AG04450 (cell line): ENCODE measurements around the gene SMAGP. TPM values are rescaled to one million over a fixed set of nuclear protein-coding genes. Genes with fewer than 3 reads are reported as not detected.

Experiments used
- CTCF ChIA-PET: fragments of 300-600, 350-600 bp; formaldehyde crosslinking; extraction: SDS; loops from one replicate; lab custom pipeline; 2022; ENCODE audit warnings: antibody characterized with exemption, inconsistent platforms; lab: Charles Lee
- POLR2A ChIA-PET: fragments of 350-600 bp; formaldehyde crosslinking; extraction: SDS; loops from one replicate; lab custom pipeline; 2021; ENCODE audit warnings: antibody characterized with exemption, inconsistent platforms; lab: Yijun Ruan, JAX
- DNase-seq: peaks from one replicate; pipeline ENCODE4 v3.0.0-alpha.2; 2011; ENCODE audit warnings: low read depth, low spot score
- H3K27ac ChIP-seq: one replicate; pipeline ENCODE4 v1.5.1; 2012; ENCODE audit warnings: low read depth, low read length, control low read depth
- H3K27me3 ChIP-seq: one replicate; pipeline ENCODE4 v1.6.0; 2012; ENCODE audit warnings: low read length; ENCODE audit not compliant: control insufficient read depth, insufficient read depth
- H3K4me3 ChIP-seq: 2 replicates; pipeline ENCODE4 v1.5.1; 2011; ENCODE audit warnings: mild to moderate bottlenecking, low read depth, low read length, control low read depth
- H3K9me3 ChIP-seq: 2 replicates; pipeline ENCODE4 v1.5.1; 2012; ENCODE audit warnings: low read length; ENCODE audit not compliant: control insufficient read depth, insufficient read depth
- CTCF ChIP-seq: IDR thresholded peaks from 2 replicates; pipeline ENCODE4 v1.5.1; 2011; ENCODE audit warnings: low read depth, low read length, control low read depth, inconsistent platforms
- polyA plus RNA-seq: library from polyadenylated mRNA; depleted of rRNA; stranded (reverse); fragments of >200 nt; gene quantifications from 2 replicates; pipeline ENCODE4 v1.2.3, GENCODE V29; 2011

Gene SMAGP
- polyA plus RNA-seq, 1 experiment = 31.4 TPM

- ChIA-PET CTCF (interaction anchor here (0.6 kb wide), 1 partner anchor 34 kb away, joined by 3 read pairs; no protein-coding TSS in a partner anchor), POLR2A (no interaction called here)
- Histone ChIP-seq H3K9me3 (no peaks in the 10 kb centered on the region), H3K27me3 (no peaks in the 10 kb centered on the region), H3K4me3 (no peak overlapping the region), H3K27ac (no peak overlapping the region)
- DNase-seq = no peak
- TF ChIP-seq CTCF = no peak
Observed at GRCh38 chr12:51210690-51211395, 59.4 kb downstream of the SMAGP start.

- H3K9me3 ChIP-seq = peaks cover 2% of the 10 kb centered on the region; the same call in 1 of the 2 replicates
- no peak overlapping the region for H3K4me3 ChIP-seq
- CTCF ChIA-PET = interaction anchor here (1.1 kb wide), 1 partner anchor 9 kb away, joined by 3 read pairs; no protein-coding TSS in a partner anchor
- no peak for DNase-seq
- TF ChIP-seq CTCF = no peak
- POLR2A ChIA-PET = no interaction called here
- no peak overlapping the region for H3K27ac ChIP-seq
- no peaks in the 10 kb centered on the region for H3K27me3 ChIP-seq
Observed at GRCh38 chr12:51209259-51209658, 61.0 kb downstream of the SMAGP start.

- Histone ChIP-seq H3K9me3 (peaks cover 2% of the 10 kb centered on the region; the same call in 1 of the 2 replicates), H3K27me3 (no peaks in the 10 kb centered on the region), H3K27ac (no peak overlapping the region), H3K4me3 (no peak overlapping the region)
- ChIA-PET POLR2A (interaction anchor here (0.5 to 0.7 kb wide), 2 partner anchors 47 to 125 kb away, joined by 4 to 5 read pairs; no protein-coding TSS in a partner anchor), CTCF (interaction anchor here (1.1 kb wide), 1 partner anchor 10 kb away, joined by 3 read pairs; no protein-coding TSS in a partner anchor)
- no peak for DNase-seq
- no peak for TF ChIP-seq CTCF
Observed at GRCh38 chr12:51208016-51208660, 62.1 kb downstream of the SMAGP start.

GRCh38 chr12:51205350-51205749, 64.9 kb downstream of the SMAGP start:
- H3K27me3 ChIP-seq = no peaks in the 10 kb centered on the region
- no peak overlapping the region for H3K27ac ChIP-seq
- CTCF ChIA-PET = no interaction called here
- no peak overlapping the region for H3K4me3 ChIP-seq
- no peak for DNase-seq
- TF ChIP-seq CTCF = no peak
- peaks cover 2% of the 10 kb centered on the region; the same call in 1 of the 2 replicates for H3K9me3 ChIP-seq
- POLR2A ChIA-PET = interaction anchor here (0.7 to 1.2 kb wide), 2 partner anchors 33 to 114 kb away, joined by 5 to 6 read pairs; partner anchors contain the start of gene DAZAP2

GRCh38 chr12:51202718-51203117, 67.5 kb downstream of the SMAGP start:
- CTCF ChIA-PET = no interaction called here
- no peak for TF ChIP-seq CTCF
- H3K27me3 ChIP-seq = no peaks in the 10 kb centered on the region
- no peak for DNase-seq
- no peak overlapping the region for H3K4me3 ChIP-seq
- POLR2A ChIA-PET = no interaction called here
- H3K27ac ChIP-seq = no peak overlapping the region
- peaks cover 2% of the 10 kb centered on the region; the same call in 1 of the 2 replicates for H3K9me3 ChIP-seq
